HG03469 (cell line): ENCODE data around the gene TLCD2.
"Not testable (repeated sequence)": the region's sequence is repeated elsewhere in the genome, so short reads cannot be mapped to it uniquely, and the experiment has no call there.

Source experiments
- ATAC-seq: cut with Tn5 transposase; IDR thresholded peaks from one replicate; pipeline ENCODE4 v1.9.1; 2021; ENCODE audit warnings: mild to moderate bottlenecking, moderate library complexity, moderate number of reproducible peaks; ENCODE audit not compliant: unreplicated experiment

TLCD2 gene

DNA sequence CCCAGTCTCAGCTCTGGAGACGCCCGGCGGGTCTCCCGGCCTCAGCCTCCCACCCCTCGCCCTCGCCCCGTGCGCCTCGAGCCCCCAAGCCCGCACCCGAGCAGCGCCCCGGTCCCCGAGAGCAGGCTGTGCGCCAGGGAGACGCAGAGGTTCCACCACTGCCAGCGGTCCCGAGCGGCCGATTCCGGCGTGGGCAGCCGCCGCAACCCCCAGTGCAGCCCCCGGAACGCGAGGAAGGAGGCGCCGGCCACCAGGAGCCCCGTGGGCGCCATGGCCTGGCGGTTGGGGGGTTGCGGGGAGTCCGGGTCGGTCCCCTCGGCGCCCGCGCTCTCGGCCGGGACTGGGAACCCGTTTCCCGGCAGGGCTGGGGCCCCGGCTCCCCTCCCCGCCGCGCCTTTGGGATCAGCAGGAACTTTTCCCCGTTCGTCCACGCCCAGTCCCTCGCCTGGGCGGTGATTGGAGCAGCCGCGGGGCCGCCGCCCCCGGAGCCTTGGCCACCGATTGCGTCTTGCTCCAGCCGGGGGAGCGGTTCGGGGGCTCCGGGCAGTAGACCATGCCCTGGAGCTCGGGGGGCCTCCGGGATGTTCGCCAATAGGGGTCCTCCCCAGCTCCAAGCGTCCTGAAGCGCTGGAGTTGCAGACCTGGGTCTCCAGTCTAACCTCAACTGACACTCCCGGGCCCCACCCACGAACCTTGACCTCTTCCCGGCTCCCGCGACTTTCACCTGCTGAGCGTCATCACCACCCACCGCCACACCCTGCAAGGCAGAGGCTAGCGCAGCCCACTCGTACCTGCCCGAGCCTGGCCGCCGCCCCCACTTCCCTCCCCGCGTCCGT is at the start of gene TLCD2:
TSS of gene TLCD2 (minus strand) at position 407 of the 836 bp plus-strand sequence. CDS start at position 272, 135 bp downstream.
- ATAC-seq, result no peak

DNA sequence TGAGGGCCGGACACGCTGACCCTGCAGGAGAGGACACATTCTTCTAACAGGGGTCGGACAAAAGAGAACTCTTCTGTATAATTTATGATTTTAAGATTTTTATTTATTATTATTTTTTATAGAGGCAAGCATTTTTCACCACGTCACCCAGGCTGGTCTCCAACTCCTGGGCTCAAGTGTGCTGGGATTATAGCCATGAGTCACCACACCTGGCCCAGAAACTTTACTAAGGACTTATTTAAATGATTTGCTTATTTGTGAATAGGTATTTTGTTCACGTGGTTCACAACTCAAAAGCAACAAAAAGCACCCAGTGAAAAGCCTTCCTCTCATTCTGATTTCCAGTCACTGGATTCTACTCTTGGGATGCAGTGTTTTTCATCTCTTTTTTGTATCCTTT is 49.4 kb upstream of the TLCD2 start:
- no peak for ATAC-seq

GRCh38 chr17:1758807-1759206 is 48.6 kb upstream of the TLCD2 start:
- no peak for ATAC-seq

DNA sequence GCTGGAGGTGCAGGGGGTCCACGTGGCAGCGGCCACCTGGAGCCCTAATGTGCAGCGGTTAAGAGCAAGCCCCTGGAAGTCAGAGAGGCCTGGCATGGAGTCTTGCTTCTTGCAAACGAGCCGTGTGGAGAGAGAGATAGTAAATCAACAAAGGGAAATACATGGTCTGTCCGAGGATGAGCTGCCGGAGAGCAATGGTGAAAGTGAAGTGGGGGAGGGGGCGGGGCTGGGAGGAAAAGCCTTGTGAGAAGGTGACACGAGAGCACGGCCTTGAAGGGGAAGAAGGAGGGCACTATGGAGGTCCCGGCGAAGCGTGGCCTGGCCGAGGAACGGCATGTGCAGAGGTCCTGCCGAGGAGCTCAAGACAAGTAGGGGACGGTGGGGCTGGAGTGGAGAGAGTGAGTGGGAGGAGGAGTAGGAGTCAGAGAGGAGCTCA is 45.7 kb upstream of the TLCD2 start:
- no peak for ATAC-seq

DNA sequence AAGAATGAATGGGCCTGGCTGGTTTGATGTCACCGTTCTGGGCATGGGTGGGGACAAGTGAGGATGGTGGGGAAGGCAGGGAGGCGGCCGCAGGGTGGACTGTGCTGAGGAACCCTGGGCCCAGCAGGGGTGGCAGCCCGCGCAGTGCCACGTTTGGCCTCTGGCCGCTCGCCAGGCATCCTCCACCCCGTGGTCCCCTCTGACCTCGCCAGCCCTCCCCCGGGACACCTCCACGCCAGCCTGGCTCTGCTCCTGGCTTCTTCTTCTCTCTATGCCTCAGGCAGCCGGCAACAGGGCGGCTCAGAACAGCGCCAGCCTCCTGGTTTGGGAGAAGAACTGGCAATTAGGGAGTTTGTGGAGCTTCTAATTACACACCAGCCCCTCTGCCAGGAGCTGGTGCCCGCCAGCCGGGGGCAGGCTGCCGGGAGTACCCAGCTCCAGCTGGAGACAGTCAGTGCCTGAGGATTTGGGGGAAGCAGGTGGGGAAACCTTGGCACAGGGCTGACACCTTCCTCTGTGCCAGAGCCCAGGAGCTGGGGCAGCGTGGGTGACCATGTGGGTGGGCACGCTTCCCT is 45.2 kb upstream of the TLCD2 start:
- ATAC-seq, result no peak

- ATAC-seq, result no peak
Observed at GRCh38 chr17:1754430-1755112, 44.4 kb upstream of the TLCD2 start.

- ATAC-seq, result no peak
Observed at GRCh38 chr17:1753767-1754429, 43.7 kb upstream of the TLCD2 start.

DNA sequence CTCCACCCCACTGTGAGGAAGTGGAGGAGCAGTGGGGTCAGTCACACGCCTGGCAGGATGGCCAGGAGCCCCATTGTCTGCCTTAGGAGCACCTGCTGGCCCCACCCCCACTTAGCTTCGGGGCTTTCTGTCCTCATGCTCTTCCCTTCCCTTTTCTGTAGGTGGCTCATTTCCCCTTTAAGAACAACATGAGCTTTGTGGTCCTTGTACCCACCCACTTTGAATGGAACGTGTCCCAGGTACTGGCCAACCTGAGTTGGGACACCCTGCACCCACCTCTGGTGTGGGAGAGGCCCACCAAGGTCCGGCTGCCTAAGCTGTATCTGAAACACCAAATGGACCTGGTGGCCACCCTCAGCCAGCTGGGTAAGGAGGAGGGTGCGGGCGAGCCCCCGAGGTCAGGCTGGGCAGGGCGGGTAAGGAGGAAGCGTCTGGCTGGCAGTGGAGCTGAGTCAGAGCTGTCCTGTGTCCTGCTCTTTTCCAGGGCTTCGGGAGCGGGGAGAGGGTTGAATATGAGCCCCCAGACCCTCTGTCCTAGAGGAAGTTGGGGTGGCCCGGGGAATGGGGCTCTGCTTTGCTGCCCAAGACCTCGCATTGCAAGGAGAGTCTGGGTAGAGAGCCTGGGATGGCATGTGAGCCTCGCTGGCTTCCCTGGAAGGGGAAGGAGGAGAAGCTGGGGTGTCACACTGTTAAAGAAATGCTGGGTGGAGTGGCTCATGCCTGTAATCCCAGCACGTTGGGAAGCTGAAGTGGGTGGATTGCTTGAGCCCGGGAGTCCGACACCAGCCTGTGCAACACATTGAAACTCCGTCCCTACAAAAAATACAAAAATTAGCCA is 42.5 kb upstream of the TLCD2 start:
- ATAC-seq, result no peak

DNA sequence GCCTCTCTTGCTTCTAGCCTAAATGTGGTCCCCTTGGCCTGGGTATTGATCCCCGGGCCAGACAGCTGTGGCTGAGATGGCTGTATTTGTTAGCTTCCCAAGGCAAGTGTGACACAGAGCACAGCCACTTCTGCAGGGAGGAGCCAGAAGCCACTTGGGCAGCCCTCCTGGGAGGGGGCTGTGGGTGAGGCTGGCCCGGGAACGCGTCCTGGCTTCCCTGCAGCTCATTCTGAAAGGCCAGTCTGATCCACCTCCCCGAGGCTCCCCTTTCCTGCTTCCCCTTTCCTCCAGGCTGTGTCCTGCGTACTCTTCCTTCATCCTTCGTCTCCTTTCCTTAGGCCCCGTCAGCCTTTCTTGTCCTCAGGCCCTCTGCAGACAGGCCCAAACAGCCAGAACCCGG is 40.5 kb upstream of the TLCD2 start:
- ATAC-seq, result no peak

DNA sequence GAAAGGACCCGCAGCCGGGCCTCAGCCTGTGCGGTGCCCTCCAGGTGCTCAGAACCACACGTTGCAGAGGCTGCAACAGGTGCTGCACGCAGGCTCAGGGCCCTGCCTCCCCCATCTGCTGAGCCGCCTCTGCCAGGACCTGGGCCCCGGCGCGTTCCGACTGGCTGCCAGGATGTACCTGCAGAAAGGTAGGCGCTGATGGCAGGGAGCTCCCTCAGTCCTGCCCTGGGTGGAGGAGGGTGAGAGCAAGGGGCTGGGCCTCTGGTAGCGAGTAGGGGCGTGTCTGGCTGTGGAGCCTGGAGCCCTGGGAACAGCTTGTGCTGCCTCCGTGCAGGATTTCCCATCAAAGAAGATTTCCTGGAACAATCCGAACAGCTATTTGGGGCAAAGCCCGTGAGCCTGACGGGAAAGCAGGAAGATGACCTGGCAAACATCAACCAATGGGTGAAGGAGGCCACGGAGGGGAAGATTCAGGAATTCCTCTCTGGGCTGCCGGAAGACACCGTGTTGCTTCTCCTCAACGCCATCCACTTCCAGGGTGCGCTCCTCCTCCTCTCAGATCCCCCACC is 36.9 kb upstream of the TLCD2 start:
- no peak for ATAC-seq

GRCh38 chr17:1745513-1746020 is 35.4 kb upstream of the TLCD2 start:
- ATAC-seq, result no peak

DNA sequence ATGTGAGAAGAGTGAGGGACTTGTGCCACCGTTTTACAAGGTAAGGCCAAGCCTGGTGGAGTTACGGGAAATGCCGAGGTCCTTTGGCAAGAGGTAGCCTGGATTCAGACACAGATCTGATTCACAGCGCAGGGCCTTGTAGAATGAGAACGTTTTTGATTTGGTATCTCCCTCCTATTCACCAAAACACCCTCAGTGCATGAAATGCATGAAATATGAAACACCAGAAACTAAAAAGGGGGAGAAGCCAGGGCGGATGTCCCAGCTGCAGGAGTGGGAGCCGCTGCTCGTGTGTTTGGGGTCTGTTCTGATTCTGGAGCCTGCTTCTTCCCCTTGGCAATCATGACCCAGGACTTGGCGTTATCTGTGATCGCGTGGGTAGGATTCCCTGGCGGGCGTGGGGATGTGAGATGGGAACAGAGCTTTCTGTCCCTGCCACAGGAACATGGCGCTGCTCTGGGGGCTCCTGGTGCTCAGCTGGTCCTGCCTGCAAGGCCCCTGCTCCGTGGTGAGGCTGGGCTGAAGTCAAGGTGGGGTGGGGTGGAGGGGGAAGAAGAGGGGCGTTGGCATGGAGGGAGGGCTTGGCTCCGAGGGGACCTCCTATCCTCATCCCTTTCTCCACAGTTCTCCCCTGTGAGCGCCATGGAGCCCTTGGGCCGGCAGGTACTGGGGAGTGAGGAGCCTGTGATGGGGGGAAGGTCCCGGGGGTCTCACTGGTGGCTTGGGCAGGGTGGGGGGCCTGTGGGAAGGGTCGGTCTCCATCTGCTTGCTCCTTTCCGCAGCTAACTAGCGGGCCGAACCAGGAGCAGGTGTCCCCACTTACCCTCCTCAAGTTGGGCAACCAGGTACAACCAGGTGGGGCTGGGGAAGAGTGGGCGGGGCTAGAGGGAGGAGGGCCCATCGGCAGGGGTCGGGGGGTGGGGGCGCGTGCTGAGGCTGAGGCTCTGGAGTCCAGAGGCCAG is 34.7 kb upstream of the TLCD2 start:
- ATAC-seq, result no peak

GRCh38 chr17:1743088-1743439 is 32.9 kb upstream of the TLCD2 start:
- no peak for ATAC-seq

- ATAC-seq, result no peak
Observed at GRCh38 chr17:1742371-1743087, 32.4 kb upstream of the TLCD2 start, which contains the start of gene SERPINF2. Gene SERPINF2, plus strand, starts transcription at chr17:1742871. Its CDS starts 2,125 bp downstream, at chr17:1744996.

GRCh38 chr17:1741899-1742298 is 31.7 kb upstream of the TLCD2 start:
- not testable (repeated sequence) for ATAC-seq

DNA sequence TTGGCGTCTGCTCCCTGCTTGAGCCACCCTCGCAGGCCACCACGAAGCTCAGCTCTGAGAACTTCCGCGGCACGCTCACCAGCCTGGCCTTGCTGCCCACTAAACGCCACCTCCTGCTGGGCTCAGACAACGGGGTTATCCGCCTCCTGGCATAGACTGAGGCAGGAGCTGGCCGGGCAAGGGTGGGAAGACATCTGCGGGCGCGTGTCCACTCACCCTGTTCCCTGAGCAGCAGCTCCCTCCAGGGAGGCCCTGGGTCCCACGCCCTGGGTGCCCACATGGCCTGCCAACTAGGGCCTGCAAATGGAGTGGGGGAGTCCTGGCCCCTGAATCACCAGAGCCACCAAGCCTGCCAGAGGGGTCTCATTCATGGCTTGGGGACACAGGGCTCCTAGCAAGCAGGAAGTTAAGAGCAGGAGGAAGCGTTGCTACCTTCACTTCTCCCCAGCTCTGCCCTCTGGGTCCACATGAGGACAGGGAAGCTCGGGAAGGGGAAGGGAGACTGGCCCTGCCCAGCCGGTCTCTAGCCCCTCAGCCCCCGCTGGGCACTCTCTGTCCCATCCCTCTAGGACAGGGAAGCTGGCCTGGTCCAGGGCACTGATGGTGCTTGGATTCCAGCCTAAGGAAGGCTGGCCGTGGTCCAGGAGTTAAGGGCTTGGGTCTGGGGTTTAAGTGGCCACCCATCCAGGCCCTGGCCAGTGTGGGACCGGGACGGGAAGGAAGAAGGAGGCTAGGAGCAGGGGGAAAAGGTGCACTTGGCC is 27.5 kb upstream of the TLCD2 start:
- ATAC-seq, result no peak
